ENCODE results near the gene SOCS7. TPM values are rescaled to one million over a fixed set of nuclear protein-coding genes. Genes with fewer than 3 reads are reported as not detected.
A peak's percentile ranks its signal among the peaks of the same experiment; 100 is the strongest.

Gene SOCS7, protein sequence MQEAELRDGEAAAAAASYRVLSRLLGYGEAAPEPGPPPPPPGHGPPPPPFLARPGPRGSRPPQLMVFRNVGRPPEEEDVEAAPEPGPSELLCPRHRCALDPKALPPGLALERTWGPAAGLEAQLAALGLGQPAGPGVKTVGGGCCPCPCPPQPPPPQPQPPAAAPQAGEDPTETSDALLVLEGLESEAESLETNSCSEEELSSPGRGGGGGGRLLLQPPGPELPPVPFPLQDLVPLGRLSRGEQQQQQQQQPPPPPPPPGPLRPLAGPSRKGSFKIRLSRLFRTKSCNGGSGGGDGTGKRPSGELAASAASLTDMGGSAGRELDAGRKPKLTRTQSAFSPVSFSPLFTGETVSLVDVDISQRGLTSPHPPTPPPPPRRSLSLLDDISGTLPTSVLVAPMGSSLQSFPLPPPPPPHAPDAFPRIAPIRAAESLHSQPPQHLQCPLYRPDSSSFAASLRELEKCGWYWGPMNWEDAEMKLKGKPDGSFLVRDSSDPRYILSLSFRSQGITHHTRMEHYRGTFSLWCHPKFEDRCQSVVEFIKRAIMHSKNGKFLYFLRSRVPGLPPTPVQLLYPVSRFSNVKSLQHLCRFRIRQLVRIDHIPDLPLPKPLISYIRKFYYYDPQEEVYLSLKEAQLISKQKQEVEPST
- total RNA-seq (2022) (29.2 and 32.4 TPM in 2 replicates), Bru-seq, nascent RNA (percentile 75 among the genes with signal in this experiment), BruChase-seq, experiment 1, labeled RNA remaining after a 2-hour chase (percentile 82 among the genes with signal in this experiment), BruChase-seq, experiment 2, labeled RNA remaining after a 6-hour chase (percentile 82 among the genes with signal in this experiment)
- long read RNA-seq, partial matches to known transcripts = 0 of 8 reads
- long read RNA-seq, other reads (novel, unspliced or antisense) = 8 of 8 reads

DNA sequence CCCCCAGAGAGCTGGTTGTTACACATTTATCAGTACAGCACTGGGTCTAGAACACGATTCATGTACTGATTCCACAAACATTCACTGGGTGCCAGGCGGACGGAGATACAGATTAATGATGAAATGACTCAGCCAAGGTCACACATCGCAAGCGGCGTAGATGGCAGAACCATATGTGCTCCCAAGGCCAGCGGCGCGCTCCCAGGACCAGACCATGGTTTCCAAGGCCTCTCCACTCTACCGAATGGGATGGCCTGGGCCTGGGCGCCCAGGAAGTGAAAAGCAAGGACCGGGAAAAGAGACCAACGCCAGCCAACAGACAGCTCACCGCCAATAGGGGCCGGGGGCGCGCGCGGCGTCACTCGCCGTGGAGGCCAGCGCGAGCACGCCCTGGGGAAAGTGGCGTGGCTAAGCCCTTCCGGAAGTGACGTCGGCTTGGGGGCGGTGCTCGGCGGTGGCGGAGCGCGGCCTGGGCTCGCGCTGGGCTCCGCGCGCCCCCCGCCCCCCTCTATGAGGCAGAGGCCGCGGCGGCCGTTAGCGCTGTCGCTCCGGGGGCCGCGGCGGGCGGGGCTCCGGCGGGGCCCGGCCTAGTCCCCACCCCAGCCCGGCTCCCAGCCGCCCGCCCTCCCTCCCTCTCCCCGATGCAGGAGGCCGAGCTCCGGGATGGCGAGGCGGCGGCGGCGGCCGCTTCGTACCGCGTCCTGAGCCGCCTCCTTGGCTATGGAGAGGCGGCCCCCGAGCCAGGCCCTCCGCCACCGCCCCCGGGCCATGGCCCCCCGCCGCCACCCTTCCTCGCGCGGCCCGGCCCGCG is at the start of gene SOCS7:
Gene SOCS7, plus strand, starts transcription at position 433 of the 811 bp plus-strand sequence. Its CDS starts 209 bp downstream, at position 642.
- Histone ChIP-seq H3K4me3 (ENCODE audit: low read depth, low read length) (peak within 1 kb of the TSS; percentile 71), H3K27me3 (replicated peaks; ENCODE audit: control insufficient read depth, insufficient read depth, low read length) (no peaks in the 10 kb centered on the region), H3K4me1 (peaks cover 14% of the 10 kb centered on the region), H3K9me3 (no peaks in the 10 kb centered on the region), H3K36me3 (ENCODE audit: control insufficient read depth, insufficient read depth, low read length) (no peaks in the 10 kb centered on the region)
- Mint-ChIP-seq H3K36me3 (ENCODE audit: insufficient read depth, unreplicated experiment) (peaks cover 5% of the 10 kb centered on the region), H3K27ac (ENCODE audit: unreplicated experiment) (peak within 1 kb of the TSS; percentile 92), H3K27me3 (ENCODE audit: insufficient read depth, unreplicated experiment) (no peaks in the 10 kb centered on the region), H3K9me3 (ENCODE audit: unreplicated experiment) (no peaks in the 10 kb centered on the region), H3K4me3 (ENCODE audit: unreplicated experiment) (peak within 1 kb of the TSS; percentile 92), H3K4me1 (ENCODE audit: low read depth, unreplicated experiment) (peaks cover 30% of the 10 kb centered on the region)
- TF ChIP-seq, protein P1, sequence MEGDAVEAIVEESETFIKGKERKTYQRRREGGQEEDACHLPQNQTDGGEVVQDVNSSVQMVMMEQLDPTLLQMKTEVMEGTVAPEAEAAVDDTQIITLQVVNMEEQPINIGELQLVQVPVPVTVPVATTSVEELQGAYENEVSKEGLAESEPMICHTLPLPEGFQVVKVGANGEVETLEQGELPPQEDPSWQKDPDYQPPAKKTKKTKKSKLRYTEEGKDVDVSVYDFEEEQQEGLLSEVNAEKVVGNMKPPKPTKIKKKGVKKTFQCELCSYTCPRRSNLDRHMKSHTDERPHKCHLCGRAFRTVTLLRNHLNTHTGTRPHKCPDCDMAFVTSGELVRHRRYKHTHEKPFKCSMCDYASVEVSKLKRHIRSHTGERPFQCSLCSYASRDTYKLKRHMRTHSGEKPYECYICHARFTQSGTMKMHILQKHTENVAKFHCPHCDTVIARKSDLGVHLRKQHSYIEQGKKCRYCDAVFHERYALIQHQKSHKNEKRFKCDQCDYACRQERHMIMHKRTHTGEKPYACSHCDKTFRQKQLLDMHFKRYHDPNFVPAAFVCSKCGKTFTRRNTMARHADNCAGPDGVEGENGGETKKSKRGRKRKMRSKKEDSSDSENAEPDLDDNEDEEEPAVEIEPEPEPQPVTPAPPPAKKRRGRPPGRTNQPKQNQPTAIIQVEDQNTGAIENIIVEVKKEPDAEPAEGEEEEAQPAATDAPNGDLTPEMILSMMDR (IDR thresholded peaks at IDR 0.05; ENCODE audit: insufficient read depth in 1 of 2, low read depth in 1 of 2, low read length in 1 of 2, severe bottlenecking in 1 of 2, unreplicated experiment in 1 of 2) = no peak
- ChIA-PET CTCF (interaction anchor here (0.6 to 6.4 kb wide), 10 partner anchors 10 to 875 kb away, joined by 3 to 183 read pairs (median 4); no protein-coding TSS in a partner anchor), POLR2A (interaction anchor here (0.6 to 1.4 kb wide), 9 partner anchors 11 to 1750 kb away, joined by 3 to 18 read pairs (median 5); partner anchors contain the start of gene MRM1)
- DNase-seq = peak; percentile 94 to 97
- intact Hi-C loops (cut with micrococcal nuclease; ENCODE audit: unreplicated experiment) = loop anchor here (10.0 kb wide), 1 partner anchor 133 kb away; no protein-coding TSS in a partner anchor
- no TSS peak for BruUV-seq (replicated peaks)

GRCh38 chr17:38315497-38315896 is 36.1 kb upstream of the SOCS7 start:
- Mint-ChIP-seq H3K36me3 (ENCODE audit: insufficient read depth, unreplicated experiment) (peaks cover 67% of the 10 kb centered on the region), H3K9me3 (ENCODE audit: unreplicated experiment) (no peaks in the 10 kb centered on the region), H3K27ac (ENCODE audit: unreplicated experiment) (no peak overlapping the region), H3K4me1 (ENCODE audit: low read depth, unreplicated experiment) (peaks cover 7% of the 10 kb centered on the region), H3K27me3 (ENCODE audit: insufficient read depth, unreplicated experiment) (no peaks in the 10 kb centered on the region), H3K4me3 (ENCODE audit: unreplicated experiment) (no peak overlapping the region)
- no peak overlapping the region for H3K4me3 ChIP-seq (ENCODE audit: low read depth, low read length)
- H3K27me3 ChIP-seq (replicated peaks; ENCODE audit: control insufficient read depth, insufficient read depth, low read length) = no peaks in the 10 kb centered on the region
- intact Hi-C loops (cut with micrococcal nuclease; ENCODE audit: unreplicated experiment) = no loop called here
- ChIA-PET CTCF (interaction anchor here (0.6 kb wide), 1 partner anchor 124 kb away, joined by 3 read pairs; no protein-coding TSS in a partner anchor), POLR2A (no interaction called here)
- no peak for DNase-seq
- H3K4me1 ChIP-seq = peaks cover 9% of the 10 kb centered on the region; the same call in 1 of the 2 replicates
- BruUV-seq (replicated peaks) = no TSS peak
- TF ChIP-seq, protein P1 (IDR thresholded peaks at IDR 0.05; ENCODE audit: insufficient read depth in 1 of 2, low read depth in 1 of 2, low read length in 1 of 2, severe bottlenecking in 1 of 2, unreplicated experiment in 1 of 2) = no peak
- H3K36me3 ChIP-seq (ENCODE audit: control insufficient read depth, insufficient read depth, low read length) = peaks cover 6% of the 10 kb centered on the region; the same call in 1 of the 2 replicates
- no peaks in the 10 kb centered on the region for H3K9me3 ChIP-seq

All from Caco-2 (cell line).